SKM-1 (cell line): ENCODE results near the gene CARNS1.

Experiments
- DNase-seq: peaks from one replicate; lab custom pipeline; 2025; ENCODE audit not compliant: unreplicated experiment; lab: John Stamatoyannopoulos, UW

The CARNS1 gene

DNA sequence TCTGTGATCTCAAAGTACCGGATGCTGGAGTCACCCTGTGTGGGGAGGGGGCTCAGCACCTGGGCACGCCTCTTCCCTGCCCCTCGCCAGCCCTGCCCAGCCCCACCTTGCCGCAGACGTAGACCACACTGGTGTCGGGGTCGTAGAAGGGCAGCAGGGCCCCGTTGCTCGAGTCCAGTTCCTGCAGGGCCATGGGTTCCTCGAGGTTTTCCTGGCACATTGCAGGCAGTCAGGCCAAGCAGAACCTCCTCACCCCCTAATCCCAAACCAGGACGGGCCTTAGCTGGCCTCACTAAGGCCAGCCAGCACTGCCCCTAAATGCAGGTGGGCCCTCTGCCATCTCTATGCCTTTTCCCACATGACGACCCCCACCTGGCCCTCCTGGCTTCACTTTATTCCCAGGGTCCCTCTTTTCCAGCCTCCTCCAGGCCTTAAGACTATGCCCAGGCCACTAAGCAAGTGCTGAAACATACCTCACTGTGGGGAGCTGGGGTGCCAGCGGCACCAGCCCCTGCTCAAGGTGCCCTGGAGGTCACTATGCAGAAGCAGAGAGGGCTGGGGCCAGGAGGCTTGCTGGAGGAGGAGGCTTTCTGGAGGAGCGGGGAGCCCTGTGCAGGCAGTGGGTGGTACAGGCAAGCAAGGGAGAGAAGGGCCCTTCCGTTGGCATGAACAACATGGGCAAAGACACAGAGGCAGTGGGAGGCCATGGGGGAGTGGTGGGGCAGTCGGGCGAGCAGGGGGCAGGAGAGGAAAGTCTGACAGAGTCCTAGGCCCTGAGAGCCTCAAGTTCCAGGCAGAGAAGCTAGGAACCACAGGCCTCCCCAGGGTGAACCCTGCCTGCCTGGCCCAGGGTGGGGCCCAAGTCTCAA is 25.0 kb downstream of the CARNS1 start:
- no peak for DNase-seq

- DNase-seq, result no peak
These were observed 25.7 kb downstream of the CARNS1 start for GRCh38 chr11:67441098-67441563.

GRCh38 chr11:67441731-67442351 is 26.4 kb downstream of the CARNS1 start:
- DNase-seq, result no peak

DNA sequence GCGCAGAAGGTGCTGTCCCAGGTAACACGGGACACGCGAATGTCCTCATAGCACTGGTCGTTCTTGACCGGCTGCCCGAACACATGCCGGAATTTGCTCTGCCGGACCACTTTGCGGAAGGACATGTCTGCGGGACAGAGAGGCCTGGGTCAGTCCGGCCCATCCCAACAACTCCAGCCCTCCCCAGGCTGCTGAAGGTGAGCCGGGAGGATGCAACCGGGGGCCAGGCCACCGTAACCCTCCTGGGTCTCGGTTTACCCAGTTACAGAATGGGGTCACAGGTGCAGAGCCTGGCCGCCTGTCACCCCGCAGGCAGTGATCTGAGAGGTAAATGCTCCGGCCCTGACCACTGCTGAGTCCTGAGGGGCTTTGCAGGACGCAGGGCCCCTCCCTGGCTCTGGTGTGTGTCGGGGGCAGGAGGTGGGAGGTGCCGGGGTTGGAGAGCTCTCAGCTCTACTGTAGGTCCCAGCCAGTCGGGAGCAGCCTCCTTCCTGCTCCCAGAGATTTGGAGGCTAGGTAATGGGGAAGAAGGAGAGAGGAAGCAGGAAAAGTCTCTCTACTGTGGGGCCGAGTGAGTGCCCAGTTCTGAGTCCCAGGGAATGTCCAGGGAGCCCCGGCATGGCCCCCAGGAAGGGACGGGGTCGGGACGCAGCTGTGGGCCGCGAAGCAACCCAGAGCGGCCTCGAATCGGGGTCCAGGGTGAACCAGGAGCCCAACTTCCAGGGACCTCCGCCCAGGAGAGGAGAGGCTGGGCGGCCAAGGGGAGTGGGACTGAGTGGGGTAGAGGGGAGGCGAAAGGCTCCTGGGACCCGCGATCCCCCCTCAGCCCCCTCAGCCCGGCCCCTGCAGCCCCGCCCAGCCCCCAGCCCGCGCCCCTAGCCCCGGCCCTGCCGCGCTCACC is 27.3 kb downstream of the CARNS1 start:
- DNase-seq, result no peak

GRCh38 chr11:67445515-67445914 is 30.0 kb downstream of the CARNS1 start:
- no peak for DNase-seq

GRCh38 chr11:67448220-67448609 is 32.7 kb downstream of the CARNS1 start:
- DNase-seq, result no peak

- DNase-seq, result peak; percentile 46
These were observed 33.8 kb downstream of the CARNS1 start for GRCh38 chr11:67449116-67449844.

DNA sequence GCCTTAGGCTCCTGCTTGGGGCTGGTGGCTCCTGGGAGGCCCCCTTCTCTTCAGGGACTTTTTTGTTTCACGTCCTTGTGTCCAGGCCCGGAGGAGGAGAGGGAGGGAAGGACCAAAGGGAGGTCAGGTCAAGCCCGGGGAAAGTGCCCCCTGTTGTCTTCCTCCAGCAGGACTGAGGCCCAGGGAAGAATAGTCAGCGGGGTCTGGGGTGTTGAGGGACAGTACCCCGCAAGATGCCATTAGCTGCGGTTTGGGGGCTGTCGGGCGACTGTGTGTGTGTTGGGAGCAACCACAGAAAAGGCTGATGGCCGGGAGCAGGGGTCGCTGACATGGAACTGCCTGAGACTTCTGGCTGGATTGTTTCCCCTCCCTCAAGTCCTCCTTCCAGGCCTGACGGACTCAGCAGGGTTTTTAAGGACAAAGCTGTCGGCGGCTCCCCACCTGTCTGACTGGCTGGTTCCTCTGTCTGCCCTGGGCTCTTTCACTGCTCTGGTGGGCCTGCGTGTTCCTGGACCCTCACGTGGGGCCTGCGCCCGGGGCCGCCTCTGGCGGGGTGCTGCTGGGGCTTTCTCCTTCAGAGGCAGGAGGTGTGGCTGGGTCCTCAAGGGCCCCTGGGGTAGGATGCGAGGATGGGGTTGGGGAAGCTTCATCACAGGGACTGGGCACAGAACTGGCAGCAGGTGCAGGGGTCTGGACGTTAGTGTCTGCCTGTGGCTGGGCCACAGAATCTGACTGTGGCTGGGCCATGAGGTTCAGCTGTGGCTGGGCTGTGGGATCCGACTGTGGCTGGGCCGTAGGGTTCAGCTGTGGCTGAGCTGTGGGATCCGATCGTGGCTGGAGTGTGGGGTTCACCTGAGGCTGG is 35.5 kb downstream of the CARNS1 start:
- DNase-seq, result no peak

- DNase-seq, result no peak
These were observed 36.1 kb downstream of the CARNS1 start for GRCh38 chr11:67451658-67451976.

DNA sequence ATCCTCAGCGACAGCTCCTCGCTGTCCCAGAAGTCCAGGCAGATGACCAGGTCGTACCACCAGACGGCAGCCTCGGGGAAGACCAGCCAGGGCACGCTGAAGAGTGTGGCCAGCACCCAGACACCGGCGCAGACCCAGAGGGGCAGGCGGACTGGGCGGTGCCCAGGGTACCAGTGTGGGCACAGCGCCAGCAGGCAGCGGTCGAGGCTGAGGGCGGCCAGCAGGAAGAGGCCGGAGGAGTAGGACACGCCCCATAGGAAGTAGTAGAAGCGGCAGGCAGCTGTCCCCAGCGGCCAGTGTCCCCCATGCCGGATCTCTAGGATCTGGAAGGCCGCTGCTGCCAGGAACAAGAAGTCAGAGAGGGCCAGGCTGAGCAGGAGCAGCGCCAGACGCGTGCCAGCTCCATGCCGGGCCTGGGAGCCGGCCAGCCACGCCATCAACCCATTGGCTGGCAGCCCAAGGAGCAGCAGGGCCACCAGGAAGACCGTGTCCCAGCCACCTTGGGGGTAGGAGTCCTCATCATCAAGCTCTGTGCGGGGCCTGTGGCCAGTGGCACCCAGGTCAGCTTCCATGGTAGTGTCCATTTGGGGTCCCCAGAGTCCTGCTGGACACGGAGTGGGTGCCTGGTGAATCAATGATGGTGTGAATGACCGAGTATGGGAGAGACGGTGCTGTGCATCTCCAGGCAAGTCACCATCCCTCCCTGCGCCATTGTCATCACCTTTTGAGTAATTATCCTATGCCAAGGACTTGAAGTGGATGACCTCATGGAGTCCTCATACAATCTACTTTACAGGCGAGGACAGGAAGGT is 36.9 kb downstream of the CARNS1 start, which contains the start of gene GPR152:
Gene GPR152 (minus strand): TSS at position 589 of the 812 bp plus-strand sequence. CDS start 5 bp downstream, at position 584.
- DNase-seq, result no peak

- no peak for DNase-seq
These were observed 38.6 kb downstream of the CARNS1 start for GRCh38 chr11:67453816-67454732.

DNA sequence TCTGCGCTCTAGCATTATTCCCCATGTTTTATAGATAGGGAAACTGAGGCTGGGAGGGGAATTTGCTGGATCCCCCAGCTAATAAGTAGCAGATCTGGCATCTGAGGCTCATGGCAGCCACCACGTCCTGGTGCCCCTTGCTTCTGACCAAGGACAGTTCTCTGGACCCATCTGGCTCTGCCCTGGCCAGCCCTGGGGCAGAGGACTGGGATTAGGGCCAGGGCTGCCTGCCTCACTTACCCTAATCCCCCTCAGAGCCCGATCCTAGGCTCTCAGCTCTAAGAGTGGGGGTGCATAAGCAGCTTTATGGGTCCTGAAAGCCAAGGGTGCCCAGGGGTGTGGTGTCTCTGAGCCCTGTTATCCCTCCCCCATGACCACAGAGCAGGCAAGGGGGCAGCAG is 39.6 kb downstream of the CARNS1 start, which contains the start of gene CABP4:
Gene CABP4 (plus strand): TSS at position 301 of the 400 bp plus-strand sequence. CDS start 70 bp downstream, at position 371.
- DNase-seq, result no peak

- no peak for DNase-seq
These were observed 40.7 kb downstream of the CARNS1 start for GRCh38 chr11:67456068-67456705.

GRCh38 chr11:67457453-67457852 is 42.0 kb downstream of the CARNS1 start:
- DNase-seq, result no peak

DNA sequence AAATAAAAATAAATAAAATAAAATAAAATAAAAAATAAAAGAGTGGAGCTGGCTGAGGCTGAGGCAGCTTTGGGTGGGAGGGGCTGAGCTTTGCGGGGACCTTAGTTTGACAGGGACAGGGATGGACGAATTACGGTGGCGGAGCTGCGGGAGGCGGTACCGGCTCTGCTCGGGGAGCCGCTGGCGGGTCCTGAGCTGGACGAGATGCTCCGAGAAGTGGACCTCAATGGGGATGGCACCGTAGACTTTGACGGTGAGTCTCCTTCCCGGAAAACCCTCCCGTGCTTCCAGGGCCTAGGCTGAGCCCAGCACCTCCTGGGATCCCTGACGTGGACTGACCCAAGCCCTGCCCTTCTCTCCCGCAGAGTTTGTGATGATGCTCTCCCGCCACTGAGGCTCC is 42.8 kb downstream of the CARNS1 start:
- DNase-seq, result no peak

- DNase-seq, result no peak
These were observed 47.7 kb downstream of the CARNS1 start for GRCh38 chr11:67463186-67463585.

GRCh38 chr11:67463680-67464410 is 48.4 kb downstream of the CARNS1 start:
- peak; percentile 20 for DNase-seq
